Esophagus muscularis mucosa (tissue), 4 donors: ENCODE results near the gene C4orf51.

Experiments used
- CTCF ChIP-seq, 3 experiments: fragments of 200-600 bp in 2 of 3; fragments of 450-650 bp in 1 of 3; sonication (generic) in 2 of 3; IDR thresholded peaks; one replicate each; pipeline ENCODE4 v1.5.1; 2017 to 2019; ENCODE audit warnings: antibody characterized with exemption in 3 of 3, mild to moderate bottlenecking in 2 of 3, moderate library complexity in 1 of 3
- EP300 ChIP-seq: sonication (generic); formaldehyde crosslinking; IDR thresholded peaks from one replicate; pipeline ENCODE4 v1.6.1; 2017; ENCODE audit warnings: antibody characterized with exemption
- POLR2A ChIP-seq: fragments of 450-650 bp; IDR thresholded peaks from one replicate; pipeline ENCODE4 v1.6.1; 2017; ENCODE audit warnings: antibody characterized with exemption, moderate library complexity, mild to moderate bottlenecking, low read depth

GRCh38 chr4:145697332-145697731, 17.4 kb downstream of the C4orf51 start:
- TF ChIP-seq CTCF (IDR thresholded peaks at IDR 0.05) (no peak), POLR2A (no peak), EP300 (no peak)
